ENCODE measurements around the gene RHOA.

Gene RHOA

GRCh38 chr3:49411968-49412631, at the start of gene RHOA, which contains the start of gene TCTA:
Gene RHOA (minus strand): TSS chr3:49411976. CDS start chr3:49375589, 36,387 bp downstream.
Gene TCTA (plus strand): TSS chr3:49412423. CDS start chr3:49412427, 4 bp downstream.
- peak; percentile 98 for DNase-seq

DNA sequence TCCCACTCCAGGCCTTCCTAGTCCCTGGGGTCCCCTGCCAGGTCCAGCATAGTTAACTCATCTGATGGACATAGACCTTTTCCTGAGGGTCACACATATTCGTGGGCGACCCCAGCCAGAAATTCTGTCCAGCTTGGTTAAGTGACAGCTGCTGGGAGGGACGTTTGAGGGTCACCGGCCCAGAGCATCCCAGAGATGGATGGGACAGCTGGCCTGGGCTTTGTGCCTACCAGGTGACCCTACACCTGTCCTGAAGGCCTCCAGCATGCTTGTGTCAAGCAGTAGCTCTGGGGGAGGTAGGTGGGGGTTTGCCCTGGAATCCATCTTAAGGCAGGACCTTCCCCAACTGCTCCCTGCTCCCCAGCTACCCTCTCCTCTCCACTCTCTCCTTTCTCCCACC, 49.2 kb upstream of the RHOA start:
- DNase-seq, result no peak

DNA sequence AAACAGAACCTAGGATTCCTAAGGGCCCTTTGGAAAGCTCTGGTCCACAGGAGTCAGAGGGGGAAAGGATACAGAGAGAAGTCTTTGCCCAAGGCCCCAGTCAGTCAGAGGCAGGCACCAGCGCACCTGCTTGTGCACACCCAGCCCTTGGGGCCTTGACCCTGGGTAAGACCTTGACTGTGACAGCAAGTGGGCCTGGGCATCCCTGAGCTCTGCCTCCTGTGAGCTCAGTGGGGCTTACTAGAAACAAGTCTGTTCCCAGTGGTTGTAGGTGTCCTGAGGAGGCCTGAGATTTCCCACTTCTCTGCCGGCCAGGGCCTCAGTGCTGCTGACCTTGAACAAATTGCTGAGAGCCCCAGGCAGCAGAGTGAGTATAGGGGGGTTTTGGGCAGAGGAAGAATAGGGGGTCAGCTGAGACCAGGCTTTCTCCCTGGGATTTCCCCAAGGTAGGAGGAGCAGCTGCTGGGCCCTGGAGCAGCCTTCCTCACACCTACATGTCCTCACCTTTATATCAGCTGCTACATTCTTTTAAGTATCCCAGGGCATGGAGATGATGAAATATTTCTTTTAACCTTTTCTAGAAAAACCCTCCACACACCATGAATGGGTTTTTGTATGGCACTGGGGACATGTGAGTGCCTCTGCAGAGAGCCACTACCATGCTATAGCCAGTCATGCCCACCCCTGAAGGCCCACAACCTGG, 48.6 kb upstream of the RHOA start:
- DNase-seq, result no peak

- no peak for DNase-seq
These were observed 44.7 kb upstream of the RHOA start for GRCh38 chr3:49456466-49456865.

- no peak for DNase-seq
These were observed 43.3 kb upstream of the RHOA start for GRCh38 chr3:49454898-49455681.

DNA sequence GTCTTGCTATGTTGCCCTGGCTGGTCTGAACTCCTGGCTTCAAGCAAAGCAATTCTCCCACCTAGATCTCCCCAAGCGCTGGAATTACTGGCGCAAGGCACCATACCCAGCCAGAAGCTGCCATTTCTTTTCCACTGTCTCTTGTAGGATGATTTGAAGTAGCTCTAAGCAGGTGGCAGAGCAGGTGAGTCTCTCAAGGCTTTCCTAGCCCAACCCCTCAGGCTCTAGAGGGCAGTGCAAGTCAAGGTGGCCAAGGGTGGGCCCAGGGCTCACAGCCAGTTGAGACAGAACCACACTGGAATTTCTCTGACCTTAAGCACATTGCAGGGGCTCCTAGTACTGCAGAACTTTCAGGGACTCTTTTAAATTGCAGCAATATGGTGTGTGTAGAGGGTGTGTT, 42.7 kb upstream of the RHOA start:
- no peak for DNase-seq

DNA sequence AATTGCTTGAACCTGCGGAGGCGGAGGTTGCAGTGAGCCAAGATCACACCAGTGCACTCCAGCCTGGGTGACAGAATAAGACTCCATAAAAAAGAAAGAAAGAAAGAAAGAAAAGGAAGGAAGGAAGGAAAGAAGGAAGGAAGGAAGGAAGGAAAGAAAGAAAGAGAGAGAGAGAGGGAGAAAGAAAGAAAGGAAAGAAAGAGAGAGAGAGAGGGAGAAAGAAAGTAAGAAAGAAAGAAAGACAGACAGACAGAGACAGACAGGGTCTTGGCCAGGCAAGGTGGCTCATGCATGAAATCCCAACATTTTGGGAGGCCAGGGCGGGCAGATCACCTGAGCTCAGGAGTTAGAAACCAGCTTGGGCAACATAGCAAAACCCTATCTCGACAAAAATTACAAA, 41.8 kb upstream of the RHOA start:
- DNase-seq, result no peak

DNA sequence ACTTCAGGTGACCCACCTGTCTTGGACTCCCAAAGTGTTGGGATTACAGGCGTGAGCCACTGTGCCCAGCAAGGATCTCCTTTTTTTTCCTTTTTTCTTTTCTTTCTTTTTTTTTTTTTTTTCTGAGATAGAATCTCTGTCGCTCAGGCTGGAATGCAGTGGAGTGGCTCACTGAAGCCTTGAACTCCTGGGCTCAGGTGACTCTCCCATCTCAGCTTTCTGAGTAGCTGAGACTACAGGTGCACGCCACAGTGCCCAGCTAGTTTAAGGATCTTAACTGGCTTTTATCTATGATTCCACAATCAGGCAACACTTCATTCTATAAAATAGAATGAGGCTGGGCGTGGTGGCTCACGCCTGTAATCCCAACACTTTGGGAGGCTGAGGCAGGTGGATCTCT, 33.6 kb upstream of the RHOA start:
- no peak for DNase-seq

DNA sequence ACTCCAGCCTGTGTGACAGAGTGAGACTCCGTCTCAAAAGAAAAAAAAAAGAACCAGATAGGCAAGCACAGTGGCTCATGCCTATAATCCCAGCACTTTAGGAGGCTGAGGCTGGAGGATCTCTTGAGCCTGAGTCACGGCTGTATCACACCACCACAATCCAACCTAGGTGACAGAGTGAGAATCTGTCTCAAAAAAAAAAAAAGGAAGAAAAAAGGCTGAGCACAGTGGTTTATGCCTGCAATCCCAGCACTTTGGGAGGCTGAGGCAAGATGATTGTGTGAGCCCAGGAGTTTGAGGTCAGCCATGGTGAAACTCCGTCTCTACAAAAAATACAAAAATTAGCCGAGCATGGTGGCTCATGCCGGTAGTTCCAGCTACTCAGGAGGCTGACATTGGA, 23.0 kb upstream of the RHOA start:
- no peak for DNase-seq

GRCh38 chr3:49428752-49429080, 16.9 kb upstream of the RHOA start:
- DNase-seq, result no peak

DNA sequence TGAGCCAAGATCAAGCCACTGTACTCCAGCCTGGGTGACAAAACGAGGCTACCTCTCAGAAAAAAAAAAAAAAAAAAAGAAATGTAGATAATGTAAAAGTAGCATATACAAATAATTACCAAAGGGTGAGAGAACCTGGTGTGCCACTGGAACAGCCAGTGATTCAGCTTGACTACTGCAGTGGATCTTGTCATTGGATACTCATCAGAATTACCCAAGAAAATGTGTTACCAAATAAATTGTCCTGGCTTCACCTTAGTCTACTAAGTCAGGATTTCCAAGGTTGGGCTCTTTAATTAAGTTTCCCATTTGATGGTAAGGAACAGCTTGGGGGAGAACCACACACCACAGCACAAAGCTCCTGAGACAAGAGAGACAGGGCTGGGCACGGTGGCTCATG, 15.8 kb upstream of the RHOA start:
- DNase-seq, result no peak

DNA sequence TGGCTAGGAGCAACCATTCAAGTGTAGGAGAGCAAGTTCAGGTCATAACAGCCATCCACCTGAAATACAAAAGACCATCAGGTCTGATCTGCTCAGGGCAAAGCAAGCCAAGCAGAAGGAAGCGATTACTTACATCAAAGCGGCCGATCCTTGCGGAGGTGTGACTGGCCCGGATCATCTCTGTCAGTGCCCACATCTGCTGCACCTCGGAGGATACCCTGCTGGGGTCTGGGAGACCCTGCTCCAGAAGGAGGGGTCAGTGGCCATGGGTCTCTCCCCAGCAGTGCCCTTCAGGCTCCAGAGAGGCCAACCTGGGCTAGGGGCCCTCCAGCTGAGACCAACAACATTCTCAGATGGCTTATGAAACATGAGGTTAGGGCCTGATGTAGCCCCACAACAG, 13.0 kb upstream of the RHOA start:
- no peak for DNase-seq

DNA sequence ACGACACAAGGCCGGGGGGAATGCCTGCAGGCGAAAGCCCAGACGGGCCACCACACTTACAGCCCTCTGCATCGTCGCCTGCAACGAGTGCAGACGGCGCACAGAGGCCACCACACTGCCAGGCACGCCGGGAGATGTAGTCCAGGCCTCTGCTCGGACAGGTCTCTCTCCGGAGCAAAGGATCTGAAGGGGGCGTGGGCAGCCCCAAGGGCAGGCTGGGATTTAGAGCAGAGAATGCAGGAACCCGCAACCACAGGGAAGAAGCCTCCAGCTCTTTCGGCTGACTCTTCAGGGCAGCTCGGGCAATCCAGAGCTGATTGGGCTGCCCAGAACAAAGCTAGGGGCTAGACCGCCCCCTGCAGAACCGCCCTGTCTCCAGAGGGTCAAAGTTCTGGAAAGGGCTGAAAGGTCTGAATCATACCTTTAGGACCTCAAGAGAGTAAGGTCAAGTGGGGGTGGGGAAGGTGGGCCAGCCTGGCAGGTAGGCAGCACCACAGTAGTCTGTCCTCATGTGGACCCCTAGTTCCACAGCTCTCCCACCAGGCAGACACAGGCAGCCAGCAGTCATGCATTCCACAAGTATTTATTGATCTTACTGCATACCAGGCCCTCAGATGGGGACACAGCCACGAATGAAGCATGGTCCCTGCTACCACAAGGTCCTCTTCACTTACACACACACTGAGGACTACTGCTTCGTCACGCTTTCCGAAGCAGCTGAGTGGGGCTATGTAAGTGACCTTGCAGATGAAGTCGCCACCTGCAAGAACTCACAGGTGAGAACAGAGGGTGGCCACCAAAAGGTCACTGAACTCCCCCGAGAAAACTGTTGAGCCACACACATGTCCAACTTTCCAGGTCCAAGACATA, 10.8 kb upstream of the RHOA start, which contains the start of gene AMT:
AMT (minus strand) TSS at position 95 of the 870 bp plus-strand sequence; CDS start at position 72, 23 bp downstream.
- no peak for DNase-seq

DNA sequence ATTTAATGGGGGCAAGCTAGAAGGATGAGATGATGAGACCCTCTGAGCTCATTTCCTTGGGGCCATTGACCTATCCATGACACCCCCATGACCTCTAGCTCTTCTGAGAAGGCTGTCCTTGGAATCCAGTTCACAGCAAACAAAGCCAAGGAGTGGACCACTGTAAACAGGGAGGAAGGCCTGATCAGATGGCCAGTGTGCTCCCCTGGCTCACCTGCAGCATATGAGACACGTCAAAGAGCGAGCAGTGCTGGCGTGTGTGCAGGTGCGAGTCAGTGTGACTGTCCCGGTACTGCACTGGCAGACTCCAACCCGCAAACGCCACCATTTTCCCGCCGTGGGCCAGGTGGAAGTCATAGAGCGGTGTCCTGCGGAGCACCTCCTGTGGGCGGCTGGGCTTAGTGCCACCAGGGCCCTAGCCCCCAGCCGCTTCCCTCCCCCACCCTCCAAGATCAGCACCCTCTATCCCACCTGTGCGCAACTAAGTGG, 10.2 kb upstream of the RHOA start:
- no peak for DNase-seq

DNA sequence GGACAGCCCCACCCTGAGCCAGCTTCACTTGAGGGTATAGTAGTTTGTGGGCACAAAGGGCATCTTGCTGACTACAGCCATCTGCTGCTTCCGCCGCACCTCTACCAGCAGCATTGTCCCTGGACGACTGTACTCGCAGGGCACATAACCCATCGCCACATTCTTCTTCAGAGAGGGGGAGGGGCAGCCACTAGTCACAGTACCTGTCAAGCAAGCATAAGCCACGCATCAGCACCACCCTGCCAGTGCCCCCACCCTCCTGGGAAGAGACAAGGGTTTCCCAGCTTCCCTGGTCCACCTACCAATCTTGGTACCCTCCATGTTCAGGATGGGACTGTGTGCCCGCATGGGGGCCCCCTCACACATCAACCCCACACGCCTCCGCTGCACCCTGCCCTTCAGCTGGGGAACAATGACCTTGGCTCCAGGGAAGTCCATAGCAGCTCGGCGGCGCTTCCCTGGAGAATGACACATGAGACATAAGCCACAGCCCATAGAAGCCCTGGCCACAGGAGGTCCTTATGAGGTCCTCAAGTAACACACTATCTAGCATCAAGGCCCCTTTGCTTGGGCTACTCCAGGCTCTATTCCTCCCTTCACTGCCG, 5.8 kb upstream of the RHOA start:
- no peak for DNase-seq

DNA sequence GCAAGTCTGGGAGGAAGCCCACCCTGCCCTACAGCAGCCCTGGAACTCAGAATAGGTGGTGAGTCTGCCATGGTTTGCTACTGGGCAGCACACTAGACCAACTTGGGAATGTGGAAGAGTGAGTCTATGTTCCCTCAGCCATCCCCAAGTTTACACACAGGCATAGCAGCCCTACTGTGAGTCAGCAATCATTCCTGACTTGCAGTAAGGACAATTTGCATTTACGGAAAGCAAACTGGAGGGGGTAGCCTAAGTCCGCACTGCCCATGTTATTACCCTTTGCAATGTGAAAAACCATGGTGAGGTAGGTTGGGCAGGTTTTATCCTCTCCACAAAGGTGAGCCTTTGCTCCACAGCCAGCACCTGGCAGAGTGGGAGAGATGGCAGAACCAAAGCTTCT, 5.1 kb upstream of the RHOA start:
- no peak for DNase-seq

- peak; percentile 54 for DNase-seq
These were observed 4.3 kb upstream of the RHOA start for GRCh38 chr3:49415931-49416601.

GRCh38 chr3:49414753-49415152, 3.0 kb upstream of the RHOA start:
- no peak for DNase-seq

GRCh38 chr3:49413338-49413734, 1.6 kb upstream of the RHOA start:
- no peak for DNase-seq

- no peak for DNase-seq
These were observed 1.0 kb upstream of the RHOA start for GRCh38 chr3:49412632-49413337.

DNA sequence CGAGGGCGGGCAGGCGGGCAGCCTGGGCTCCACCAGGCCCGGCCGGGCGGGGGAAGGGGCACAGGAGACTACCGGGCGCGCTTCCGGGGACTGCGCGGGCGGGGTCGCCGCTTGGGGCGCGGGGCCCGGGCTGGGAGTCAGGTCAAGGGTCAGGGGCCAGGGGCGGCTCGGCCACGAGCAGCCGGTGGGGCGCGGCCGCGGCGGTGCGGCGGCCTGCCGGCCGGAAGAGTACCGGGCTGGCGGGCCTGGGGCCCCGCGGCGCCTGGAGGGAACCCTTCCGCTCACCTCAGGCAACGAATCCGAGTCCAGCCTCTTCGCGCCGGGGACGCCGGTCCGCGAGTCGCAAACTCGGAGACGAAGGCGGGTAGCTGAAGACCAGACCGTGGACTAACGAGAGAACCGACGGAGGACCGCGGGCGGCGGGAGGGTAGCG, 225 bp downstream of the RHOA start:
- DNase-seq, result peak; percentile 69

Measured in activated CD4-positive, CD25-positive, alpha-beta regulatory T cell treated with anti-CD3 and anti-CD28 coated beads, Interleukin-2, amount 50 U/mL, for 72 hours (primary cell).